Measurements from ENCODE around the gene SFXN3. TPM values are rescaled to one million over a fixed set of nuclear protein-coding genes. Genes with fewer than 3 reads are reported as not detected.
A peak's percentile ranks its signal among the peaks of the same experiment; 100 is the strongest.

The SFXN3 gene
- total and polyA plus RNA-seq, 2 experiments from 2014 or later, result 58.8 to 79.8 TPM

- TF ChIP-seq EZH2phosphoT487 (IDR thresholded peaks at IDR 0.05; ENCODE audit: insufficient read depth, low read depth), result no peak
- no peak for TF ChIP-seq EZH2 (IDR thresholded peaks at IDR 0.05; ENCODE audit: insufficient read depth, poor library complexity, severe bottlenecking)
- Histone ChIP-seq H3K4me3 (no peak overlapping the region), H3K9me3 (ENCODE audit: low read depth) (no peaks in the 10 kb centered on the region), H3K4me2 (ENCODE audit: unreplicated experiment) (no peak overlapping the region), H3K27me3 (replicated peaks; ENCODE audit: insufficient read depth) (no peaks in the 10 kb centered on the region), H3K9ac (no peak overlapping the region), H4K20me1 (ENCODE audit: insufficient read depth) (no peaks in the 10 kb centered on the region), H3K79me2 (ENCODE audit: insufficient read depth) (peaks cover 28% of the 10 kb centered on the region), H3K36me3 (ENCODE audit: low read depth) (no peaks in the 10 kb centered on the region), H3K4me1 (ENCODE audit: insufficient read depth) (peaks cover 24% of the 10 kb centered on the region), H3K9me2 (ENCODE audit: insufficient read depth) (no peaks in the 10 kb centered on the region), H3K27ac (peak overlapping the region; percentile 91; the same call in 1 of the 2 replicates), H2AFZ (no peak overlapping the region), H3F3A (ENCODE audit: insufficient read depth) (peaks cover 20% of the 10 kb centered on the region)
- 88 to 90% methylated on average over 9 of the region's 9 CpGs for WGBS, 2 experiments (ENCODE audit: low coverage in 1 of 2, low lambda C conversion rate in 2 of 2, missing lambda C conversion rate in 2 of 2)
- in situ Hi-C loops (cut with MboI), result no loop called here
- no peak for DNase-seq
Measured at GRCh38 chr10:101064415-101065030, 33.5 kb downstream of the SFXN3 start.

- peak overlapping the region; percentile 84 for H3K9ac ChIP-seq
- in situ Hi-C loops (cut with MboI), result no loop called here
- H3K4me1 ChIP-seq (ENCODE audit: insufficient read depth), result peaks cover 24% of the 10 kb centered on the region
- H3K79me2 ChIP-seq (ENCODE audit: insufficient read depth), result peaks cover 21% of the 10 kb centered on the region
- 26 to 27% methylated on average over 3 of the region's 3 CpGs for WGBS, 2 experiments (ENCODE audit: low coverage in 1 of 2, low lambda C conversion rate in 2 of 2, missing lambda C conversion rate in 2 of 2)
- H3K36me3 ChIP-seq (ENCODE audit: low read depth), result no peaks in the 10 kb centered on the region
- no peaks in the 10 kb centered on the region for H3K9me2 ChIP-seq (ENCODE audit: insufficient read depth)
- H3K4me3 ChIP-seq, result peak overlapping the region; percentile 76
- H2AFZ ChIP-seq, result peak overlapping the region; percentile 70
- DNase-seq, result peak; percentile 76
- TF ChIP-seq EZH2phosphoT487 (IDR thresholded peaks at IDR 0.05; ENCODE audit: insufficient read depth, low read depth) (no peak), EZH2 (IDR thresholded peaks at IDR 0.05; ENCODE audit: insufficient read depth, poor library complexity, severe bottlenecking) (no peak)
- no peaks in the 10 kb centered on the region for H3K9me3 ChIP-seq (ENCODE audit: low read depth)
- H3F3A ChIP-seq (ENCODE audit: insufficient read depth), result peaks cover 15% of the 10 kb centered on the region
- H3K27ac ChIP-seq, result peak overlapping the region; percentile 91
- peak overlapping the region; percentile 94 for H3K4me2 ChIP-seq (ENCODE audit: unreplicated experiment)
- no peaks in the 10 kb centered on the region for H3K27me3 ChIP-seq (replicated peaks; ENCODE audit: insufficient read depth)
- no peaks in the 10 kb centered on the region for H4K20me1 ChIP-seq (ENCODE audit: insufficient read depth)
Measured at GRCh38 chr10:101065481-101066145, 34.6 kb downstream of the SFXN3 start.

GRCh38 chr10:101066146-101066895, 35.3 kb downstream of the SFXN3 start:
- H2AFZ ChIP-seq, result peak overlapping the region; percentile 70
- H3K27me3 ChIP-seq (replicated peaks; ENCODE audit: insufficient read depth), result no peaks in the 10 kb centered on the region
- peak overlapping the region; percentile 94 for H3K4me2 ChIP-seq (ENCODE audit: unreplicated experiment)
- peak overlapping the region; percentile 91 for H3K27ac ChIP-seq
- WGBS, 2 experiments (ENCODE audit: low coverage in 1 of 2, low lambda C conversion rate in 2 of 2, missing lambda C conversion rate in 2 of 2), result 2% methylated on average over 36 to 48 of the region's 49 CpGs
- no peaks in the 10 kb centered on the region for H3K9me2 ChIP-seq (ENCODE audit: insufficient read depth)
- no peak for TF ChIP-seq EZH2 (IDR thresholded peaks at IDR 0.05; ENCODE audit: insufficient read depth, poor library complexity, severe bottlenecking)
- TF ChIP-seq EZH2phosphoT487 (IDR thresholded peaks at IDR 0.05; ENCODE audit: insufficient read depth, low read depth), result no peak
- DNase-seq, result peak; percentile 93
- H3F3A ChIP-seq (ENCODE audit: insufficient read depth), result peaks cover 16% of the 10 kb centered on the region
- H3K36me3 ChIP-seq (ENCODE audit: low read depth), result no peaks in the 10 kb centered on the region
- H3K4me1 ChIP-seq (ENCODE audit: insufficient read depth), result peaks cover 24% of the 10 kb centered on the region
- H4K20me1 ChIP-seq (ENCODE audit: insufficient read depth), result no peaks in the 10 kb centered on the region
- peak overlapping the region; percentile 76 for H3K4me3 ChIP-seq
- in situ Hi-C loops (cut with MboI), result no loop called here
- H3K9ac ChIP-seq, result peak overlapping the region; percentile 84
- H3K79me2 ChIP-seq (ENCODE audit: insufficient read depth), result peaks cover 21% of the 10 kb centered on the region
- no peaks in the 10 kb centered on the region for H3K9me3 ChIP-seq (ENCODE audit: low read depth)

DNA sequence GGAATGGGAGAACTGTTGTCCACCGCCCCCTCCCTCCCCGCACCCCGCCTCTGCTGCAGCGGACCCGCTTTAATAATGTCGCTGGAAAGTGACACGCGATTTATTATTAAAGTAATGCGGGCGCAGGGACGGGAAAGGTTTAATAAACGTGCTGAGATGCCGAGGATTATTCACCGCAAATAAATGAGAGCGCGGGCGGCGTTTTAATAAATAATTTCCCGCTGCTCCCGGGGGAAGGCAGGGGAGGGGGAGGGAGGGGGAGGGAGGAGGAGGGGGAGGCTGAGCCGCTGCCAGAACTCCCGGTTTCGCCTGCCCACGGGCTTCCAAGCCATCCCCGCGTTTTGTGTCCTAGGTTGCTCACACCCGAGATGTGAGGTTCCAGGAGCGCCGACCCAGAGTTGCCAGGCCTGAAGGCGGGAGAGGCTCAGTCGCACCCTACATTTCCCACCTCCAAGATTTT, 35.9 kb downstream of the SFXN3 start:
- H3K27me3 ChIP-seq (replicated peaks; ENCODE audit: insufficient read depth), result no peaks in the 10 kb centered on the region
- in situ Hi-C loops (cut with MboI), result no loop called here
- H3K4me3 ChIP-seq, result peak overlapping the region; percentile 76
- 1 to 3% methylated on average over 18 to 31 of the region's 31 CpGs for WGBS, 2 experiments (ENCODE audit: low coverage in 1 of 2, low lambda C conversion rate in 2 of 2, missing lambda C conversion rate in 2 of 2)
- no peaks in the 10 kb centered on the region for H3K9me3 ChIP-seq (ENCODE audit: low read depth)
- peaks cover 19% of the 10 kb centered on the region for H3F3A ChIP-seq (ENCODE audit: insufficient read depth)
- no peaks in the 10 kb centered on the region for H3K9me2 ChIP-seq (ENCODE audit: insufficient read depth)
- H3K79me2 ChIP-seq (ENCODE audit: insufficient read depth), result peaks cover 19% of the 10 kb centered on the region
- H3K36me3 ChIP-seq (ENCODE audit: low read depth), result no peaks in the 10 kb centered on the region
- DNase-seq, result peak; percentile 60
- H2AFZ ChIP-seq, result peak overlapping the region; percentile 79
- peak overlapping the region; percentile 91 for H3K27ac ChIP-seq
- peak overlapping the region; percentile 94 for H3K4me2 ChIP-seq (ENCODE audit: unreplicated experiment)
- TF ChIP-seq EZH2 (IDR thresholded peaks at IDR 0.05; ENCODE audit: insufficient read depth, poor library complexity, severe bottlenecking), result no peak
- TF ChIP-seq EZH2phosphoT487 (IDR thresholded peaks at IDR 0.05; ENCODE audit: insufficient read depth, low read depth), result no peak
- H3K9ac ChIP-seq, result peak overlapping the region; percentile 84
- H4K20me1 ChIP-seq (ENCODE audit: insufficient read depth), result no peaks in the 10 kb centered on the region
- peaks cover 22% of the 10 kb centered on the region for H3K4me1 ChIP-seq (ENCODE audit: insufficient read depth)

All from GM23248 (cell line).